WERI-Rb-1 (cell line): ENCODE results near the gene RPP30.

Source experiments
- DNase-seq: peaks from one replicate; pipeline ENCODE4 v3.0.0-alpha.2; 2020
- H3K27ac ChIP-seq: fragments of 250-450 bp; sonication (Bioruptor Pico); 2 replicates; pipeline ENCODE4 v1.5.1; 2020; ENCODE audit warnings: mild to moderate bottlenecking, moderate library complexity
- H3K27me3 ChIP-seq: fragments of 250-450 bp; sonication (Bioruptor Pico); 2 replicates; pipeline ENCODE4 v1.5.1; 2021; ENCODE audit warnings: mild to moderate bottlenecking, low read depth, moderate library complexity; ENCODE audit not compliant: insufficient read depth, severe bottlenecking
- H3K36me3 ChIP-seq: fragments of 250-450 bp; sonication (Bioruptor Pico); 2 replicates; pipeline ENCODE4 v1.5.1; 2020; ENCODE audit warnings: mild to moderate bottlenecking, moderate library complexity
- H3K4me3 ChIP-seq: 2 replicates; pipeline ENCODE4 v1.5.1; 2011; ENCODE audit warnings: low read depth, mild to moderate bottlenecking, control low read depth, low read length
- H3K9me3 ChIP-seq: fragments of 250-450 bp; sonication (Bioruptor Pico); 2 replicates; pipeline ENCODE4 v1.5.1; 2021; ENCODE audit warnings: mild to moderate bottlenecking, moderate library complexity; ENCODE audit not compliant: severe bottlenecking
- CTCF ChIP-seq: IDR thresholded peaks from 2 replicates; pipeline ENCODE4 v1.5.1; 2011; ENCODE audit warnings: low read depth, mild to moderate bottlenecking, control low read depth, inconsistent platforms, low read length

RPP30 gene

GRCh38 chr10:90929179-90929578 lies 57.4 kb downstream of the RPP30 start:
- Histone ChIP-seq H3K9me3 (no peaks in the 10 kb centered on the region), H3K36me3 (no peaks in the 10 kb centered on the region), H3K27ac (no peak overlapping the region), H3K27me3 (no peaks in the 10 kb centered on the region), H3K4me3 (no peak overlapping the region)
- TF ChIP-seq CTCF, result no peak
- no peak for DNase-seq

- Histone ChIP-seq H3K27ac (no peak overlapping the region), H3K36me3 (no peaks in the 10 kb centered on the region)
These were observed 58.5 kb downstream of the RPP30 start for GRCh38 chr10:90930070-90930837.

GRCh38 chr10:90930971-90931871 lies 59.4 kb downstream of the RPP30 start:
- no peak overlapping the region for H3K4me3 ChIP-seq
- DNase-seq, result no peak
- no peaks in the 10 kb centered on the region for H3K36me3 ChIP-seq
- H3K9me3 ChIP-seq, result no peaks in the 10 kb centered on the region
- no peak for TF ChIP-seq CTCF
- no peaks in the 10 kb centered on the region for H3K27me3 ChIP-seq
- no peak overlapping the region for H3K27ac ChIP-seq

More at GRCh38 chr10:90930070-90930837, 58.5 kb downstream of the RPP30 start:
- H3K9me3 ChIP-seq, result no peaks in the 10 kb centered on the region
- TF ChIP-seq CTCF, result no peak
- H3K4me3 ChIP-seq, result no peak overlapping the region
- no peaks in the 10 kb centered on the region for H3K27me3 ChIP-seq
- peak; percentile 22 for DNase-seq

GRCh38 chr10:90935581-90936275 lies 64.0 kb downstream of the RPP30 start:
- no peak for DNase-seq
- Histone ChIP-seq H3K9me3 (no peaks in the 10 kb centered on the region), H3K36me3 (no peaks in the 10 kb centered on the region), H3K27ac (no peak overlapping the region), H3K4me3 (no peak overlapping the region), H3K27me3 (no peaks in the 10 kb centered on the region)
- no peak for TF ChIP-seq CTCF

- H3K4me3 ChIP-seq, result no peak overlapping the region
- H3K9me3 ChIP-seq, result no peaks in the 10 kb centered on the region
- H3K36me3 ChIP-seq, result no peaks in the 10 kb centered on the region
- no peaks in the 10 kb centered on the region for H3K27me3 ChIP-seq
- DNase-seq, result no peak
- H3K27ac ChIP-seq, result no peak overlapping the region
- TF ChIP-seq CTCF, result no peak
These were observed 64.5 kb downstream of the RPP30 start for GRCh38 chr10:90936276-90936659.
